Measurements from ENCODE around the gene HLA-DPB1.

Gene HLA-DPB1

DNA sequence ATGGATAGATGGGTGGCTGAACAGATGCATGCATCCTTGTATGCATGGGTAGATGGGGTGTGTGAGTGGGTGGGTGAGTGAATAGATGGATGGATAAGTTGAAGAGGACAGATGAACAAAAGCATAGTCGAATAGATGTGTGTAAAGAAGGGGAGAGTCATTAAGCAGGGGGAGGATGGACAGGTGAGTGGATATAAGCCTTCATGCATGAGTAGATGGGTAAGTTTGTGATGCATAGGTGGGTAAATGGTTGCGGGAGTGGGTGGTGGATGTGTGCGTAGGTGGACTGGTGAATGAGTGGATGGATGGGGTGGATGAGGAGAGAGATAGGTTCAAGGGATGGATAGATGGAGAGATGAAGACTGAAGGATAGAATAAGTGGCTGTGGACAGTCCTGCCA is 29.6 kb downstream of the HLA-DPB1 start:
- DNase-seq = no peak

DNA sequence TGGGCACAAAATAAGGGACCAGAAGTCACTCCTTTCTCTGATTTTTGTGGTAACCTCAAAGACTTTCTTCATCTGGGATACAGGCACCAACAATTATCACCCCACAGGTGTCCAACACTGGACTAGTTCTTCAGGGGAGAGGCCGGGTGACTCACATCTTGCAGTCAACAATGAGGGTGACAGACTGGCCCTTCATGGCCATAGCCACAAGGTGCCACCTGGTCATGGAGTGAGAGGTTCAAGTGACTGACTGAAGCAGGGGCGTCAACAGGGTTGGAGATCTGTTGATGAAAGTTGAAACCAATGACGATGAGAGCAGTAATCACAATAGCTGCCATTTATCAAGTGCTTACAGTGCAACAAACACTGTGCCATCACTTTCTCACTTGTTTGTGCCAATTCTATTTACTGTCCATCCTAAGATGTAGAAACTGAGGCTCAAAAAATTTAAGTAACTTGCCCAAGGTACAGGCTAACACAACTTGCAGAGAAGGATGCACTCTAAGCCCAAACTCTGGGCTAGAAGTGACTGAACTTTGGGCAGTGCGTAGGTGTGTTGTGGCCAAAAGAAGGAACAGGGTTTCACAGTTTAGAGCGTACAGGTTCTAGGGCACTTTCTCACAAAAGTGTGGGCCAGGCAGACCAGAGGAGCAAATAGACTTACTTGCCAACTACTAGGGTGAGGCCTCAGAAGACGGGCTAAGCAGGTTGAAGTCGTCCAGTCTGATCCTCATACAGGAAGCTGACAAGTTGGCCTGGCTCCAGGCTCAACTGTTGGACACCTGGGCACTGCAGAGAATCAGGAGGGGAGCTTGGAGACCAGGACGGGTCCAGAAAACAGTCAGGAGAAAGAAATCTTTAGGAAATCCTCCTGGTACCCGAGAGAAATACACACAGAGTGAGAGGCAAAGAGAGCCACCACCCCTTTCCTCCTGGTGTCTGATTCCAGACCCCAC is 30.4 kb downstream of the HLA-DPB1 start:
- no peak for DNase-seq

DNA sequence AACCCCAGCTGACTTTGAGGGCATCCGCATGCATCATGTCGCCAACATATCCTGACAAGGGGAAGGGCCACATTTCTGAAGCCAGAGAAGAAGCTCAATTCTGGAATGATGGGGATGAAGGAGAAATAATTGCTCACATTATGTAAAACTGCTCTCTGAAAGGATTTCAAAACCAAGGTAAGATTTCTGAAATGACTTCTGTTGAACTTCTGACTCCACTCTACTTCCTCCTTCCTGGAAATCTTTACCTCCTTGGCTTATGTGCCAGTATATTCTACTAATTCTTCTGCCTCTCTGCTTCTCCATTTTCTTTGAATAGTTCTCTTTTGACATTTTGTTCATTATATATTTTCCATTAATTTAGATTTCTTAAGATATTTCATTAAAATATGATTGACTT is 31.9 kb downstream of the HLA-DPB1 start:
- DNase-seq = no peak

DNA sequence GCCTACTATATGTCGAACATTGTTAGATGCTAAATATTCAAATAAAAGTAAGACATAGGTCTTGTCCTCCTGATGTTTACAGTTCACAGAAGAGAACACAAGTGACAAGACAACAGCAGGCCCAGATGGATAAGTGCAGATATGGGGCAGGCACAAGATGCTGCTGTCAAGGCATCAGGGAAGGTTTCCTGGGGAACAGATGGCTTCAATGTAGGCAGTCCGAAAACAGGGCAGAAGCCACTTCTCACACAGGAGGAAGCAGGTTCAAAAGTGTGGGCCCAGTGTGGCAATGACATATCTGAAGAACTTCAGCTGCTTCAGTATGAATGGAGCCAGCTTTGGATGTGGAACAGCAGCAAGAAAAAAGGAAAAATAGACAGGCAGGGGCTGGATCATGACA is 32.5 kb downstream of the HLA-DPB1 start:
- DNase-seq = no peak

DNA sequence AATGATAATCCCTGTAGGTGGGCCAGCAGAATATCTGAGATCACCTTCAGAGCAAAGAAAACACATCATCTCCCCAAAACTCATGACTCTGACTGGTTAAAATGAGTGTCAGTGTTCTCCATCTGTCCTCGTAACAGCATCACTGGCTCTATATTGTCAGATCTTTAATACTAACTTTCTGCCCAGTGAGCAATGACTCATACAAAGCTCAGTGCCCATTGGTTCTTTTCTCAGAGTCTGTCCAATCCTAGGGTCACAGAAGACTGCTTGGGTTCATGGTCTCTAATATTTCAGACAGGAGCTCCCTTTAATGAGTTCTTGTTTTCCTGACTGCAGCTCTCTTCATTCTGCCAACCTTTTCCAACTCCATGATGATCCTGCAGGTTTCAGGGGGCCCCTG is 36.4 kb downstream of the HLA-DPB1 start:
- no peak for DNase-seq

DNA sequence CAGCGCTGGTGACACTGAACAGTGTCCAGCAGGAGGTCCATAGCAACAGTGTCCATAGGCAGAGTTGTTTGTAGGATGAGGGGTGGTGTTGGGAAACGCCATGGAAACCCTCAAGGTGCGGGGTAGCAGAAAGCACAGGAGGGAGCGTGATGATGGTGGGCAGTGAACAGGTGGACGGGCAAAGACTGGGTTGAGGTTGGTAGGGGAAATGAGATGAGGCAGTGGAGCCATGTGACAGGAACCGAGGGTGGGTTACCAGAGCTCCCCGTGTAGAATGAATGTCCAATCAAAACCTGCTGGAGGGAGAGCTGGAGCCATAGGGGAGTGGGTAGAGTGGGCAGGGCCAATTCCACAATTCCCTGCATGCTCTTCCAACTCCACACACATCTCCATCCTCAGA is 38.0 kb downstream of the HLA-DPB1 start:
- DNase-seq = no peak

DNA sequence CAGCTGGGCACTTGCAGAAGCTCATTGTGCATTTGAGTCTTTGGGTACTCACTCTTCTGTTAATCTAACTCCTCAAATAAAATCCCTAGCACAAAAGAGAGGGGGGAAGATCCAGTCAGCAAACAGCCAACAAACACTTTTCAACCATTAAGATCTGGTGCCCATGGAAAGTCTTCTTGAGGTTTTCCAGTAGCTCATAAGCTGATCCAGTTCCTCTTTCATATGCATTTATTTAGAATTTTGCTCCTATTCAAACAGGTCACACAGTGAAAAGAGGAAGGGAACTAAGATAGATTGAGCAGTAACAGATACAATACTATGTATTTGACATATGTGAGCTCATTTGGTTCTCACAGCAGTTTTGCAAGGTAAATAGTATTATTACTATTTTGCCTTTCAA is 38.6 kb downstream of the HLA-DPB1 start:
- DNase-seq = no peak

DNA sequence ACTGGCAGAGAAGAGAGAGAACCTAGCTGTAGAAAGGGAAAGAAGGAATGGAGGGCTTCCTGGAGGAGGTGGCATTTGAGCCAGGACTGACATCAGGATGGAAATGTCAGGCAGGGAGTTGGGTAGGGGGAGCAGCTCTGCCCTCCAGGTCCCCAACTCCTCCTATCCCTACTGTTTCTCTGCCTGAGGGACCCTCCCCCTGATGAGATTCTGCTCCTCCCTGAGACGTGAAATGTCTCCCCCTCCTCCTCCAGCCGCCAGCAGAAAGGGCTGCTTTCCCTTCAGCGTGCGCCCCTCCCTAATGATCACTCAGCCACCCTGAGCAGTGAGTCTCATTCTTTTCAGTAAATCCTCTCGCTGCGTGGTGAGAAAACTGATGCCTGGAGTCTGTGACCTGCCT is 40.6 kb downstream of the HLA-DPB1 start:
- DNase-seq = no peak

DNA sequence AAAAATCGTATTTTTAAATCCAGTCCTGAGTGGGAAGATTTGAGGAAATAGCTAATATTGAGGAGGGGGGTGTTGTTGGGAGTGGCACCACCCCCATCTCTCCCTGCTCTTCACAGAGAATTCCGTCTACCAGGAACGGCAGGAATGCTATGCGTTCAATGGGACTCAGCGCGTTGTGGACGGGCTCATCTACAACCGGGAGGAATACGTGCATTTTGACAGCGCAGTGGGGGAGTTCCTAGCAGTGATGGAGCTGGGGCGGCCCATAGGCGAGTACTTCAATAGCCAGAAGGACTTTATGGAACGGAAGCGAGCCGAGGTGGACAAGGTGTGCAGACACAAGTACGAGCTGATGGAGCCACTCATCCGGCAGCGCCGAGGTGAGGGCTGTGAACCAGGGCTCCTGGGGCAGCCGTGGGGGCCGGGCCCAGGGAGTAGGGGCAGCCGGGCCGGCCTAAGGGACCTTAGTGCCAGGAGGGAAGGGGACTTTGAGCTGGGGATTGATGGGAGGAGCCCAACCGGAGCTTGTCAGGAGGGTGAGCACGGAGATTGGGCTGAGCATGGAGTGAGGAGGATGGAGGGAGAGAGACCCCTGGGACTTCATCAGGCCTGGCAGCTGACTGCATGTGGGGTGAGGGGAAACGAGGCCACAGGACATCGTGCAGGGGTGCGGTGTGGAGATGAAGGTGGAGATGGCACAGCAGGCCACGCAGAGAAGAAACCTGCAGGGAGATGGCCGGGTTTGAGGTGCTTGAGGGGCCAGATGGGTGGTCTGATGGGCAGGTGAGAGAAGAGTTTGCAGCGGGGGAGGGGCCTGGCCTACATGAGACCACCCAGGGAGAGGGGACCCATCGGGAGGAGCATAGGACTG is 41.3 kb downstream of the HLA-DPB1 start:
- DNase-seq = no peak

DNA sequence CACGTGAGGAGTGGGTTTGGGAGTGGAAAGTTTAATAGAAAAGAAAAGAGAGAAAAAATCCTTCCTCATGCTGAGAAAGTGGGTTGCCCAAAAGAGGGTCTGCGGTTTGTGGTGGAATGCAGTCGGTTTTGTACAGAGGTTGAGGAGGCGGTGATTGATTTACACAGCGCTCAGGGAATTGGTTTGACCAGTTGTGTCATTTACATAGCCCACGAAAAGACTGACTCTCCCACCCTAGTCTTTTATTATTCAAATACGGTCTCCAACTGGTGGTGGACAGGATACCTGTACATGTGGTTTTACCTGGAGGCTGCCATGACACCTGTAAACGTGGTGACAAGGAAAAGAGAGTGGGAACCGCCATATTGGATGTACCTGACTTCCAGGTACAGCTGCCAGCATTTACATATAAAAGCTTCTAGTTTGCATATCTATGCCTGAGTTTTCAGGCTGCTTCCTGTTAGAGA is 42.1 kb downstream of the HLA-DPB1 start:
- DNase-seq = no peak

DNA sequence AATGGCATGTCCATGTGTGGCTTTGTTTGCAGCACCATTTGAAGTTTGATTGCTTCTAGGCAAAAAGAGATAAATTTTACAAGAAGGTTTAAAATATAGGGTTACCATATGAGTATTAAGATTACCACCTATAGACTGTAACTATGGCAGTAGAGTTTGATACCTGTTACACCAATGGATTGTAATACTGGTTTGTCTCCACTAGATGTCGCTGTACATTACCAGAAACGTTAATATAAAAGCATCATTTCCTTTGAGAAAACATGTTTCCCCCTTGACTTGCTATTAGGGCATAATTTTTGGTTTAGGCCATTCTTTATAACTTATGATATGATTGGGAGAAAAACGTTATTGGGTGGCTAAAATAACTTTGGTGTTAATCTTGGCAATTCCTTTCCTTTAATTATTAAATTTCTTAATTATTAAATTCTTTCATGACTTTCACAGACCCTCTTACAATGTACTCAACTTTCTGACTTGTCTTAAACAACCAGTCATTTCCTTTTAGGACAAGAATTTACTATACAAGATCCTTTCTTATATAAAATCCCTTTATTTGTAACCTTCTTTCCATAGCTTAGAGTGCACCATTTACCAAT is 42.8 kb downstream of the HLA-DPB1 start:
- no peak for DNase-seq

DNA sequence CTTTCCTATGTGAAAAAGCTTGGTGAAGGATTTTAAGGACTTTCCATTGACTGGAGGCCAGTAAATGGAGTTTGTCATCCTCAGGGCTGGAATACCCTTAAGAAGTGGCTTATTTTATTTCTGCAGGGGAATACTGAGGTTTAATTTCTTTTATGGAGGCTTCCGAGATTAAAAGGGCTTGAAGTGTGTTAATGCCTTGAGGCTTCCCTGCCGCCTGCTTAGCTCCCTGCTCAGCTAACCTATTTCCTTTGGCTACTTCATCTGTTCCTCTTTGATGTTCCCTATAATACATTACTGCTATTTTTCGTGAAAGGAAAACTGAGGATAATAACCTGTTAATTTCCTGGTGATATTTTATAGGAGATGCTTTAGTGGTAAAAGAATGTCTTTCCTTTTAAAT is 44.2 kb downstream of the HLA-DPB1 start:
- DNase-seq = no peak

DNA sequence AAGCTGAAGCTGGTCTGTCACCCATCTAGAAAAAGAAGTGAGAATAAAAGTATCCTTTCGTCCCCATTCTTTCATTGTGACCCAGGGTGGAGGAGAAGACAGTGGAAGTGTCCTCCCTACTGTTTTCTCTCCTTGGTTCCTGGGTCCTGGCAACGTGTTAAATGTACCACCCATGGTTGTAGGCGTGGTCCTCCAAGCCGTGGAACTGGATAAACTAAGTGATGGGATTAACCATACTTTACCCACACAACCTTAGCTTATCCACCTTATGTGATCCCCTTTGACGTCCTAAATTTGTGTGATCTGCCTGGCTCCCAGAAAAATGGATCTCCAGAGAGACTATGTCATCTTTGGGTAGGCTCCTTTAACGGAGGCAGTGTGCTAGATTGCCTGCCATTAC is 47.4 kb downstream of the HLA-DPB1 start:
- DNase-seq = no peak

DNA sequence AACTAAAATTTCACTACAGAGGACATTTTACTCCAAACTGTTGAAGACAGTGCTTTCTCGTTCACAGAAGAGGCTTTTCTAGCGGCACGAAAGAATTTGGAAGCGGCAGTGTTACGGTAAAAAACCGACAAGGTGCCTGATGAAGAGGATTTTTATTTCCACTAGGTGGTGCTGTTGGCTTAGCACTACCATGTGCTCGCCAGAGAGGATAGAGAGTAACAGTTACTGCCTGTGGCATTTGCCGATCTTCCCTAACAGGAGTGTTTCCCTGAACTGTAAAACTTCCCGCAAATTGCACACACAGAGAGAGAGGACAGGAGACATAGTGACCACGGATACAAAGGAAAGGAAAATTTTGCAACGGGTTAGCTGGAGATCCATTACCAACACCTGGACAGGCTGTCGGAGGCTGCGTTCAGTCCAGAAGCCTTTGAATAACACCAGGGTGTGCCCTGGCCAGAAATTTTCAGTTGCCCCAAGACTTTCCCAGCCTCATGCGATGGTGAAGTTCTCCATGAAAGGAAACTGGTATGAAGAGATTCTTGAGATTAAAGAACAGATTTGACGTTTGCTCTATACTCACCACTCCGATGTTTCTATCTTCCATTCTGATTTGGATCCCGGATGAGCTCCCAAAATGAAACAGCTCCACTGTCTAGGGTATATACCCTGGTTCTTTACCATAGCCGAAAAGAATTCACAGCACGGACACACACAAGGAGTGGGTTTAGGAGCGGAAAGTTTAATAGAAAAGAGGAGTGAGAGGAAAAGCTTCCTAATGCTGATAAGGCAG is 48.1 kb downstream of the HLA-DPB1 start:
- DNase-seq = peak; percentile 25

DNA sequence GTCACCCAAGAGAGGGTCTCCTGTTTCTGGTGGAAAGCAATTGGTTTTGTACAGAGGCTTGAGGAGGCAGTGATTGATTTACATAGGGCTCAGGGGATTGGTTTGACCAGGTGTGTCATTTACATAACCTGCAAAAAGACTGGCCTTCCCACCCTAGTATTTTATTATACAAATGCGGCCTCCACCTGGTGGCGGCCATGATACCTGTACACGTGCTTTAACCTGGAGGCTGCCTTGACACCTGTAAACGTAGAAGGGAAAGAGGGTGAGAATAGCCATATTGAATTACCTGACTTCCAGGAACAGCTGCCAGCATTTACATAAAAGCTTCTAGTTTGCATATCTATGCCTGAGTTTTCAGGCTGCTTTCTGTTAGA is 48.7 kb downstream of the HLA-DPB1 start:
- no peak for DNase-seq

DNA sequence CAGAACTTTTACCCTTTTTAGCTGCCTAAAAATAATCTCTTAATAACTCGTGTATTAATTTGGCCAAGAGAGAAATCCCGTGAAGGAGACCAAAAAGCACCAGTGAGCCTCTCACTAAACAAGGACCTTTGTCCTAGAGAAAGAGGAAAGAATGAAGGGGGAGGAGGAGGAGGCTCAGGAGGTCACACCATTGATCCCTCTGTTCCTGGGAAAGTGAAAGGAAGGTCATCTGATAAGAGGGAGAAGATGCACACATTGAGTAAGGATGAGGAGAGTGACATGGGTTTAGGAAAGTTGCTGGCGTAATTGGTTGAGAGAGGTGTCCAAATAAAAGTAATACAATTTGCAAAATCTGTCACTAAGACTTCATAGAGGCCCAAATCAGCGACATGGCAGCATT is 49.2 kb downstream of the HLA-DPB1 start:
- DNase-seq = no peak

DNA sequence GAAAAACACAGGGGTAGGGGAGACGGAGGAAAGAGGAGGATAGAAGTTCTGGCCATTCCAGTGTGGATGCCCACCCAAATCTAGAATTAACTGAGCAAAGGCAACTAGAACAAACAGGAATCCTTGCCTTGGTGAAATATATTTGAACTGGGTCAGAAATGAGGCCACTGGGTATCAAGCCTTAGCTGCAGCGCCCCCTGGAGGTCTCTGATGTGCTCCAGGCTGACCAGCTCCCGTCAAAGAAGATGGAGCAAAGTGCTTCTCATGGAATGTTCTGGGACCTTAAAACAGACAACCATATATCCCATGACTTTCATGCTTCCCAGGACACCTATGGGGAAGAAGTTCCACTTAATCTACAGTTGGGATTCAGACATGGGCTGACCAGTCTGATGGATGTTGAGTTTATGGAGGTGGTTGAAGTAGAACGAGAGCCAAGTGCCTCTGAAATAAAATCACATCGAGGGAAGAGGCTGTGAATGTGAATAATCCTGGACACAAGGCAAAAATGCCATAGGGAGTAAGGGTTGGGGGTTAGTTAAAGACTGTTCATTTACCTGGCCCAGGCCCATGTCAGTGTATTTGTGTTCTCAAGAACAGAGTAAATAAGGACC is 50.4 kb downstream of the HLA-DPB1 start:
- no peak for DNase-seq

DNA sequence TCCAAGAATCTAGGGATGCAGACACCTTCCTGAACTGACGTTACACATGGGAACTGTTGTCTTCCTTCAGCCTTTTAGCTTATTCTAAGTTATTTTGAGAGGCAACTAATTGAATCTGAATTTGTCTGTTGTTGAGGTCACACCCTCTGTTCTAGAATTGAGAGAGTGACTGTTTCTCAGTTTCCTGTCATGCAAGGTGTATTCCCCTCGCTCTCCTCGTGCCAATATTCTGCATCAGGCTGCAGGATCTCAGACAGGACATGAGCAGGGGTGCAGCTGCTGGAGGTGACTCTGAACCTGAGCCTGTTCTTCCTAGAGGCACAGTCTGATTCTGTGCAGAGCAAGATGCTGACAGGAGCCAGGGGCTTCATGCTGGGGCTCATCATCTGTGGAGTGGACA is 52.5 kb downstream of the HLA-DPB1 start:
- DNase-seq = no peak

DNA sequence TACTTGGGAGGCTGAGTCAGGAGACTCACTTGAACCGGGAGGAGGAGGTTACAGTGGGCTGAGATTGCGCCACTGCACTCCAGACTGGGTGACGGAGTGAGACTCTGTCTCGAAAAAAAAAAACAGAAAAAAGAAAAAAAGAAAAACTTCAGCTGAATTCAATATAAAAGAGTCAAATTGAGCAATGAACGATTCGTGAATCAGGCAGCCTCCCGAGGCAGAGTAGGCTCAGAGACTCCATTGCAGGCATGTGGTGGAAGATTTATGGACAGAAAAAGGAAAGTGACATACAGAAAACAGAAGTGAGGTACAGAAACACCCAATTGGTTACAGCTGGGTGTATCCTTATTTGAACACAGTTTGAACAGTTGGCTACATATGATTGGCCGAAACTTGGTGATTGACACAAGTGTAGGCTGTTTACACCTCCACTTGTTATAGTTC is 56.3 kb downstream of the HLA-DPB1 start:
- no peak for DNase-seq

DNA sequence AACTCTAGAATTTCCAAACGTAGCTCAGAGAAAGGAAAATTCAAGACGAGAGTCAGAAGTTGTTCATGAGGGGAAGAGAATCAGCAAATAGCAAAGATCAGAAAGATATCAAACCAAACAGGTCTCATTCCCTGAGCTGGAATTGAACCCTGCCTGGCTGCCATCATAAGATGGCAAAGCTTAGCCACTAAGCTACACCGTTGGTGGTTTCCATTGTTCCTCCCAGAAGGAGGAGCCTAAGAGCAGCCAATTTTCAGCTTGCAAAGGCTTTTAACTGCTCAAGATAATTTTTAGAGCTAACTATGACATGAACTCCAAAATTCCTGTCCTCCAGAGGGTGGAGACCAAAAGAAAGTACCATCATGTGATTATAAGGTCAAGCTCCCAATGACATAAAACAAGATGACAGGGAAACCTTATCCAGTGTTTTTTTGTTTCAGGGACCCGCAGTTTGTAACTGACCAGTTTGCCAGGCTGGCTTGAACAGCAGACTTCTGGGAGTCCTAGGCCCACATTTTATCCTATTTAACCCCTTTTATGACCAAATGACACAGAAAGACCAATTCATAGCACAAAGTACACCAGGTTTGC is 60.6 kb downstream of the HLA-DPB1 start:
- no peak for DNase-seq

Measured in GF-D8 (cell line).